HG03432 (cell line): ENCODE results near the gene PCDHGA12.
A peak's percentile ranks its signal among the peaks of the same experiment; 100 is the strongest.
"Not testable (repeated sequence)": the region's sequence is repeated elsewhere in the genome, so short reads cannot be mapped to it uniquely, and the experiment has no call there.

Experiments used
- ATAC-seq: cut with Tn5 transposase; IDR thresholded peaks from one replicate; pipeline ENCODE4 v1.9.1; 2021; ENCODE audit warnings: mild to moderate bottlenecking, moderate library complexity; ENCODE audit not compliant: unreplicated experiment

PCDHGA12 gene

DNA sequence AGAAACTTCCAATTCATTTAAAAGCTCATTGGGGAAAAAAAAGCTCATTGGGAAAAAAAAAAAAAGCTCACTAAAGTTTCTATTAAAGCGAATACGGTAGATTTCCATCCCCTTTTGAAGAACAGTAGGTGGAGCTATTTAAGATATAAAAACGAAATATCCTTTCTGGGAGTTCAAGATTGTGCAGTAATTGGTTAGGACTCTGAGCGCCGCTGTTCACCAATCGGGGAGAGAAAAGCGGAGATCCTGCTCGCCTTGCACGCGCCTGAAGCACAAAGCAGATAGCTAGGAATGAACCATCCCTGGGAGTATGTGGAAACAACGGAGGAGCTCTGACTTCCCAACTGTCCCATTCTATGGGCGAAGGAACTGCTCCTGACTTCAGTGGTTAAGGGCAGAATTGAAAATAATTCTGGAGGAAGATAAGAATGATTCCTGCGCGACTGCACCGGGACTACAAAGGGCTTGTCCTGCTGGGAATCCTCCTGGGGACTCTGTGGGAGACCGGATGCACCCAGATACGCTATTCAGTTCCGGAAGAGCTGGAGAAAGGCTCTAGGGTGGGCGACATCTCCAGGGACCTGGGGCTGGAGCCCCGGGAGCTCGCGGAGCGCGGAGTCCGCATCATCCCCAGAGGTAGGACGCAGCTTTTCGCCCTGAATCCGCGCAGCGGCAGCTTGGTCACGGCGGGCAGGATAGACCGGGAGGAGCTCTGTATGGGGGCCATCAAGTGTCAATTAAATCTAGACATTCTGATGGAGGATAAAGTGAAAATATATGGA, at the start of gene PCDHGA12:
PCDHGA12 (plus strand) TSS at position 176 of the 782 bp plus-strand sequence; CDS start at position 429, 253 bp downstream.
- peak; percentile 85 for ATAC-seq

DNA sequence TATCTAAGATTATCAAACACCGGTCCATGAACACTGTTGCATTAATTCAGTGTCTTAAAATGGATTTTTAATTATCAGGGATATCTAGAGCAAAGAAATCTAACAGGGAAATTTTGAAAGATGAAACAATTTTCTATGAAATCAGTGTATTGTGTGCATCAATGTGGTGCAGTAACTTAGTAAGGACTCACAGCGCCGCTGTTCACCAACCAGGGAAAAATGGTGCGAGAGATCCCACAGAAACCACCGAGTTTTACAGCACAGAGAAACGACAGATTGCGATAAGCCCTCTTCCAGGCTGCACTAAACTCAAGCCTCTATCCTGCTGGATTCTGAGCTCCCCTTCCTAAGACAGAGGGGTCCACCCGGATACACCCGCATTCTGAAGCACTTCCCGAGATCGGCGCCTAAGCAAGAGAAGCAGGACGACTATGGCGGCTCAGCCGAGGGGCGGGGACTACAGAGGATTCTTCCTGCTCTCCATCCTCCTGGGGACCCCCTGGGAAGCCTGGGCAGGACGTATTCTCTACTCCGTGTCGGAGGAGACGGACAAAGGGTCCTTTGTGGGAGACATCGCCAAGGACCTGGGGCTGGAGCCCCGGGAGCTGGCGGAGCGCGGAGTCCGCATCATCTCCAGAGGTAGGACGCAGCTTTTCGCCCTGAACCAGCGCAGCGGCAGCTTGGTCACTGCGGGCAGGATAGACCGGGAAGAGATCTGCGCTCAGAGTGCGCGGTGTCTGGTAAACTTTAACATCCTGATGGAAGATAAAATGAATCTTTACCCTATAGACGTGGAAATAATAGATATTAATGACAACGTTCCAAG, 47.6 kb upstream of the PCDHGA12 start, which contains the start of gene PCDHGA7:
PCDHGA7 (plus strand) TSS at position 274 of the 826 bp plus-strand sequence; CDS start at position 432, 158 bp downstream.
- ATAC-seq = peak; percentile 64

DNA sequence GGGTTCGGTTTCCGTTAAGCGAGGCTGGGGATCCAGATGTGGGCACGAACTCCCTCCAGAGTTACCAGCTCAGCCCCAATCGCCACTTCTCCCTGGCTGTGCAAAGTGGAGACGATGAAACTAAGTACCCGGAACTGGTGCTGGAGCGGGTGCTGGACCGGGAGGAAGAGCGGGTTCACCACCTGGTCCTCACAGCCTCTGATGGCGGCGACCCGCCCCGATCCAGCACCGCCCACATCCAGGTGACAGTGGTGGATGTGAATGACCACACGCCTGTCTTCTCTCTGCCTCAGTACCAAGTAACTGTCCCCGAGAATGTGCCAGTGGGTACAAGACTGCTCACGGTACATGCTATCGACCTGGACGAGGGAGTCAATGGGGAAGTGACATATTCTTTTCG, 47.0 kb upstream of the PCDHGA12 start:
- no peak for ATAC-seq

DNA sequence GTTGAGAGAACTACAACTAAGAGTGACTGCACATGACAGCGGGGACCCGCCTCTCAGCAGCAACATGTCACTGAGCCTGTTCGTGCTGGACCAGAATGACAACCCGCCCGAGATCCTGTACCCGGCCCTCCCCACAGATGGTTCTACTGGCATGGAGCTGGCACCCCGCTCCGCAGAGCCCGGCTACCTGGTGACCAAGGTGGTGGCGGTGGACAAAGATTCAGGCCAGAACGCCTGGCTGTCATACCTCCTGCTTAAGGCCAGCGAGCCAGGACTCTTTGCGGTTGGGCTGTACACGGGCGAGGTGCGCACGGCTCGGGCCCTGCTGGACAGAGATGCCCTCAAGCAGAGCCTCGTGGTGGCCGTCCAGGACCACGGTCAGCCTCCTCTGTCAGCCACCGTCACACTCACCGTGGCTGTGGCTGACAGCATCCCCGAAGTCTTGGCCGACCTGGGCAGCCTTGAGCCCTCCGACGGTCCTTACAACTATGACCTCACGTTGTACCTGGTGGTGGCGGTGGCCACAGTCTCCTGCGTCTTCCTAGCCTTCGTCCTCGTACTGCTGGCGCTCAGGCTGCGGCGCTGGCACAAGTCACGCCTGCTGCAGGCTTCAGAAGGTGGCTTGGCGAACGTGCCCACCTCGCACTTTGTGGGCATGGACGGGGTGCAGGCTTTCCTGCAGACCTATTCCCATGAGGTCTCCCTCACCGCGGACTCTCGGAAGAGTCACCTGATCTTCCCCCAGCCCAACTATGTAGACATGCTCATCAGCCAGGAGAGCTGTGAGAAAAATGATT, 45.6 kb upstream of the PCDHGA12 start:
- no peak for ATAC-seq

DNA sequence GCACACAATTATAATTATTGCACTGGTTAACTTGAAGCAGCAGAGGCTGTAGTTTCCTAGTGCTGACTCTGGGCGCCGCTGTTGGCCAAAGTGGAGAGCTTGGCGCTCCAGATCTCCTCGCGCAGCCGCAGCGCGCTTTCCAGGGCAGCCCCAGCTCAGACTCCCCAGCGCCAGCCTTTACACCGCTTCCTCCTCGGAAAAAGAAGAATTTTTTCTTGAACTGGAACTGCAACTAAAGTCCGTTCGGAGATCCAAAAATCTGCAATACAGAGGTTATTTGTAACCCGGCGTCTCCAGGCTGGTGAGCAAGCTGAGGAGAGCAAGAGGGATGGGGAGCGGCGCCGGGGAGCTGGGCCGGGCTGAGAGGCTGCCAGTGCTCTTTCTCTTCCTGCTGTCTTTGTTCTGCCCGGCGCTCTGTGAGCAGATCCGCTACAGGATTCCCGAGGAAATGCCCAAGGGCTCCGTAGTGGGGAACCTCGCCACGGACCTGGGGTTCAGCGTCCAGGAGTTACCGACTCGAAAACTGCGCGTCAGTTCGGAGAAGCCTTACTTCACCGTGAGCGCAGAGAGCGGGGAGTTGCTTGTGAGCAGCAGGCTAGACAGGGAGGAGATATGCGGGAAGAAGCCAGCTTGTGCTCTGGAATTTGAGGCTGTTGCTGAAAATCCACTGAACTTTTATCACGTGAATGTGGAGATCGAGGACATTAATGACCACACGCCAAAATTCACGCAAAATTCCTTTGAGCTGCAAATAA, 42.6 kb upstream of the PCDHGA12 start, which contains the start of gene PCDHGB4:
PCDHGB4 (plus strand) TSS at position 142 of the 755 bp plus-strand sequence; CDS start at position 329, 187 bp downstream.
- ATAC-seq = peak; percentile 91

DNA sequence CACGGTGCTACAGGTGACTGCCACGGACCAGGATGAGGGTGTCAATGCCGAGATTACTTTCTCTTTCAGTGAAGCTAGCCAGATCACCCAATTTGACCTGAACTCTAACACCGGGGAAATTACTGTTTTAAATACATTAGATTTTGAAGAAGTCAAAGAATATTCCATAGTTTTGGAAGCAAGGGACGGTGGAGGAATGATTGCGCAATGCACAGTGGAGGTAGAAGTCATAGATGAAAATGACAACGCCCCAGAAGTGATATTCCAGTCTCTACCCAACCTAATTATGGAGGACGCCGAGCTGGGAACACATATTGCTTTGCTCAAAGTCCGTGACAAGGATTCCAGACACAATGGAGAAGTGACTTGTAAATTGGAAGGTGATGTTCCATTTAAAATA, 41.6 kb upstream of the PCDHGA12 start:
- no peak for ATAC-seq

DNA sequence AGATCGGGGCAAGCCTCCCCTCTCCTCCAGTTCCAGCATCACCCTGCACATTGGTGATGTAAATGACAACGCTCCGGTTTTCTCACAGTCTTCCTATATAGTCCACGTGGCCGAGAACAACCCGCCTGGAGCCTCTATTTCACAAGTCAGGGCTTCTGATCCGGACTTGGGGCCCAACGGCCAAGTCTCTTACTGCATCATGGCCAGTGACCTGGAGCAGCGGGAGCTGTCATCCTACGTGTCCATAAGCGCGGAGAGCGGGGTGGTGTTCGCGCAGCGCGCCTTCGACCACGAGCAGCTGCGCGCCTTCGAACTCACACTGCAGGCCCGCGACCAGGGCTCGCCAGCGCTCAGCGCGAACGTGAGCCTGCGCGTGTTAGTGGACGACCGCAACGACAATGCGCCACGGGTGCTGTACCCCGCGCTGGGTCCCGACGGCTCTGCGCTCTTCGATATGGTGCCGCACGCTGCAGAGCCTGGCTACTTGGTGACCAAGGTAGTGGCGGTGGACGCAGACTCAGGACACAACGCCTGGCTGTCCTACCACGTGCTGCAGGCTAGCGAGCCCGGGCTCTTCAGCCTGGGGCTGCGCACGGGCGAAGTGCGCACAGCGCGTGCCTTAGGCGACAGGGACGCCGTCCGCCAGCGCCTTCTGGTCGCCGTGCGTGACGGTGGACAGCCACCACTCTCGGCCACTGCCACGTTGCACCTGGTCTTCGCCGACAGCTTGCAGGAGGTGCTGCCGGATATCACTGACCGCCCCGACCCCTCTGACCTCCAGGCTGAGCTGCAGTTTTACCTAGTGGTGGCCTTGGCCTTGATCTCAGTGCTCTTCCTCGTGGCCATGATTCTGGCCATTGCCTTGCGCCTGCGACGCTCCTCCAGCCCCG, 40.9 kb upstream of the PCDHGA12 start:
- ATAC-seq = no peak

DNA sequence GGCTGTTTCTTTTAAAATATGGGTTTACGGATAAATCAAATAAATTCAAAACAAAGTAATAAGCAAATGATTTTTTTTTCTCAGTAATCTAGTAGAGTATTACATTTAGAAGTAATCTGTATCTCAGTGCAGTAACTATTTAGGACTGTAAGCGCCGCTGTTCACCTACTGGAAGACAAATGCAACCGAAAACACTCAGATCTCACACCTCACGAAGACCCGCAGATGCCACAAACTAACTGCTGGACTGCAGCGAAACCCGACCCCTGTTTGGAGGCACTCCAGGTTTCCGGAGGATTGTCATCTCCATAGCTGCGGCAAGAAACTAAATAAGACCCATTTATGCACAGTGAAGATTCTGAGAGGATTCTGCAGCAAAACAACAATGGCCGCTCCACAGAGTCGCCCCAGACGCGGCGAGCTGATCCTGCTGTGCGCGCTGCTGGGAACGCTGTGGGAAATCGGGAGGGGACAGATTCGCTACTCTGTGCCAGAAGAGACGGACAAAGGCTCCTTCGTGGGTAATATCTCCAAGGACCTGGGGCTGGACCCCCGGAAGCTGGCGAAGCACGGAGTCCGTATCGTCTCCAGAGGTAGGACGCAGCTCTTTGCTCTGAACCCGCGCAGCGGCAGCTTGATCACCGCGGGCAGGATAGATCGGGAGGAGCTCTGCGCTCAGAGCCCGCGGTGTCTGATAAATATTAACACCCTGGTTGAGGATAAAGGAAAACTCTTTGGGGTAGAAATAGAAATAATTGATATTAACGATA, 37.7 kb upstream of the PCDHGA12 start, which contains the start of gene PCDHGA8:
PCDHGA8 (plus strand) TSS at position 205 of the 770 bp plus-strand sequence; CDS start at position 386, 181 bp downstream.
- no peak for ATAC-seq

DNA sequence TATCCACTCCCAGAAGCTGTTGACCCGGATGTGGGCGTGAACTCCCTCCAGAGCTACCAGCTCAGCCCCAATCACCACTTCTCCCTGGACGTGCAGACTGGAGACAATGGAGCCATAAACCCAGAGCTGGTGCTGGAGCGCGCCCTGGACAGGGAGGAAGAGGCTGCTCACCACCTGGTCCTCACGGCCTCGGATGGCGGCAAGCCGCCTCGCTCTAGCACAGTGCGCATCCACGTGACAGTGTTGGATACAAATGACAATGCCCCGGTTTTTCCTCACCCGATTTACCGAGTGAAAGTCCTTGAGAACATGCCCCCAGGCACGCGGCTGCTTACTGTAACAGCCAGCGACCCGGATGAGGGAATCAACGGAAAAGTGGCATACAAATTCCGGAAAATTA, 37.0 kb upstream of the PCDHGA12 start:
- ATAC-seq = no peak

DNA sequence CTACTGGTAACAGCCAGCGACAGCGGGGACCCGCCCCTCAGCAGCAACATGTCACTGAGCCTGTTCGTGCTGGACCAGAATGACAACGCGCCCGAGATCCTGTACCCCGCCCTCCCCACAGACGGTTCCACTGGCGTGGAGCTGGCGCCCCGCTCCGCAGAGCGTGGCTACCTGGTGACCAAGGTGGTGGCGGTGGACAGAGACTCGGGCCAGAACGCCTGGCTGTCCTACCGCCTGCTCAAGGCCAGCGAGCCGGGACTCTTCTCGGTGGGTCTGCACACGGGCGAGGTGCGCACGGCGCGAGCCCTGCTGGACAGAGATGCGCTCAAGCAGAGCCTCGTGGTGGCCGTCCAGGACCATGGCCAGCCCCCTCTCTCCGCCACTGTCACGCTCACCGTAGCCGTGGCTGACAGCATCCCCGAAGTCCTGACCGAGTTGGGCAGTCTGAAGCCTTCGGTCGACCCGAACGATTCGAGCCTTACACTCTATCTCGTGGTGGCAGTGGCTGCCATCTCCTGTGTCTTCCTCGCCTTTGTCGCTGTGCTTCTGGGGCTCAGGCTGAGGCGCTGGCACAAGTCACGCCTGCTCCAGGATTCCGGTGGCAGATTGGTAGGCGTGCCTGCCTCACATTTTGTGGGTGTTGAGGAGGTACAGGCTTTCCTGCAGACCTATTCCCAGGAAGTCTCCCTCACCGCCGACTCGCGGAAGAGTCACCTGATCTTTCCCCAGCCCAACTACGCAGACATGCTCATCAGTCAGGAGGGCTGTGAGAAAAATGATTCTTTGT, 35.7 kb upstream of the PCDHGA12 start:
- not testable (repeated sequence) for ATAC-seq

DNA sequence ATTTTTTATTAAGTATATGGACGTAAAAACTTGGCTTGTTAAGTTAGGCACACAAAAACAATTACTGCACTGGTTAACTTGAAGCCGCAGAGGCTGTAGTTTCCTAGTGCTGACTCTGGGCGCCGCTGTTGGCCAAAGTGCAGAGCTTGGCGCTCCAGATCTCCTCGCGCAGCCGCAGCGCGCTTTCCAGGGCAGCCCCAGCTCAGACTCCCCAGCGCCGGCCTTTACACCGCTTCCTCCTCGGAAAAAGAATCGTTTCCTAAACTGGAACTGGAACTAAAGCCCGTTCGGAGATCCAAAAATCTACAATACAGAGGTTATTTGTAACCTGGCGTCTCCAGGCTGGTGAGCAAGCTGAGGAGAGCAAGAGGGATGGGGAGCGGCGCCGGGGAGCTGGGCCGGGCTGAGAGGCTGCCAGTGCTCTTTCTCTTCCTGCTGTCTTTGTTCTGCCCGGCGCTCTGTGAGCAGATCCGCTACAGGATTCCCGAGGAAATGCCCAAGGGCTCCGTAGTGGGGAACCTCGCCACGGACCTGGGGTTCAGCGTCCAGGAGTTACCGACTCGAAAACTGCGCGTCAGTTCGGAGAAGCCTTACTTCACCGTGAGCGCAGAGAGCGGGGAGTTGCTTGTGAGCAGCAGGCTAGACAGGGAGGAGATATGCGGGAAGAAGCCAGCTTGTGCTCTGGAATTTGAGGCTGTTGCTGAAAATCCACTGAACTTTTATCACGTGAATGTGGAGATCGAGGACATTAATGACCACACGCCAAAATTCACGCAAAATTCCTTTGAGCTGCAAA, 32.4 kb upstream of the PCDHGA12 start, which contains the start of gene PCDHGB5:
PCDHGB5 (plus strand) TSS at position 192 of the 796 bp plus-strand sequence; CDS start at position 373, 181 bp downstream.
- peak; percentile 99 for ATAC-seq

DNA sequence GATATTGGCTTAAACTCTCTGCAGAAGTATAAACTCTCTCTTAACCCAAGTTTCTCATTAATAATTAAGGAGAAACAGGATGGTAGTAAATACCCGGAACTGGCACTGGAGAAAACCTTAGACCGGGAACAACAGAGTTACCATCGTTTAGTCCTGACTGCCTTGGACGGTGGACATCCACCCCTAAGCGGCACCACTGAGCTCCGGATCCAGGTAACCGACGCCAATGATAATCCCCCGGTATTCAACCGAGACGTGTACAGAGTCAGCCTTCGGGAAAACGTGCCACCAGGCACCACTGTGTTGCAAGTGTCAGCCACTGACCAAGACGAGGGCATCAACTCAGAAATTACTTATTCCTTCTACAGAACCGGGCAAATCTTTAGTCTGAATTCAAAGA, 31.7 kb upstream of the PCDHGA12 start:
- ATAC-seq = no peak

DNA sequence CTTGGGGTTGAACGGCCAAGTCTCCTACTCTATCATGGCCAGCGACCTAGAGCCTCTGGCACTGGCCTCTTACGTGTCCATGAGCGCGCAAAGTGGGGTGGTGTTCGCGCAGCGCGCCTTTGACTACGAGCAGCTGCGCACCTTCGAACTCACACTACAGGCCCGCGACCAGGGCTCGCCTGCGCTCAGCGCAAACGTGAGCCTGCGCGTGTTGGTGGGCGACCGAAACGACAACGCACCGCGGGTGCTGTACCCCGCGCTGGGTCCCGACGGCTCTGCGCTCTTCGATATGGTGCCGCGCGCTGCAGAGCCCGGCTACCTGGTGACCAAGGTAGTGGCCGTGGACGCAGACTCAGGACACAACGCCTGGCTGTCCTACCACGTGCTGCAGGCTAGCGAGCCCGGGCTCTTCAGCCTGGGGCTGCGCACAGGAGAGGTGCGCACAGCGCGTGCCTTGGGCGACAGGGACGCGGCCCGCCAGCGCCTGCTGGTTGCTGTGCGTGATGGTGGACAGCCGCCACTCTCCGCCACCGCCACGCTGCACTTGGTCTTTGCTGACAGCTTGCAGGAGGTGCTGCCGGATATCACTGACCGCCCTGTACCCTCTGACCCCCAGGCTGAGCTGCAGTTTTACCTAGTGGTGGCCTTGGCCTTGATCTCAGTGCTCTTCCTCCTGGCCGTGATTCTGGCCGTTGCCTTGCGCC, 30.6 kb upstream of the PCDHGA12 start:
- ATAC-seq = no peak

DNA sequence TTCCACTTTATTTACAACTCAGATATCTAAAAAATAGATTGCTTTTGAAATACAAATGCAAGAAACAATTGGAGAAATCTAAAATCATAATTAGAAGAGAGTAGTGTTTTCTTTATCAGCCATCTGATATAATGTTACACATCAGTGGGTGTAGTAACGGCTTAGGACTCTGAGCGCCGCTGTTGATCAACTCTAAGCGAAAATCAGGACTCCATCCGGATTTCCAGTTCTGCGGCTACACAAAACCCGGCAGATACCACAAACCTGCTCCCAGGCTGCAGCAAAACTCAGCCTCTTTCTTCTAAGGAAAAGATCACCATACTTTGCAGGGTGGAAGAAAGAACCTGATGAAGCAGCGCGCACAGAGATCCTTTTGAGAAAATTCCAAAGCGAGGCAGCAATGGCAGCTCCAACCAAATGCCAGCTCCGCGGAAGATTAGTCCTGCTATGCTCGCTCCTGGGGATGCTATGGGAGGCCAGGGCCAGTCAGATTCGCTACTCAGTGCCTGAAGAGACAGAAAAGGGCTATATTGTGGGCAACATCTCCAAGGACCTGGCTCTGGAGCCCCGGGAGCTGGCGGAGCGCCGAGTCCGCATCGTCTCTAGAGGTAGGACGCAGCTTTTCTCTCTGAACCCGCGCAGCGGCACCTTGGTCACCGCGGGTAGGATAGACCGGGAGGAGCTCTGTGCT, 27.6 kb upstream of the PCDHGA12 start, which contains the start of gene PCDHGA9:
PCDHGA9 (plus strand) TSS at position 226 of the 691 bp plus-strand sequence; CDS start at position 401, 175 bp downstream.
- ATAC-seq = peak; percentile 43

DNA sequence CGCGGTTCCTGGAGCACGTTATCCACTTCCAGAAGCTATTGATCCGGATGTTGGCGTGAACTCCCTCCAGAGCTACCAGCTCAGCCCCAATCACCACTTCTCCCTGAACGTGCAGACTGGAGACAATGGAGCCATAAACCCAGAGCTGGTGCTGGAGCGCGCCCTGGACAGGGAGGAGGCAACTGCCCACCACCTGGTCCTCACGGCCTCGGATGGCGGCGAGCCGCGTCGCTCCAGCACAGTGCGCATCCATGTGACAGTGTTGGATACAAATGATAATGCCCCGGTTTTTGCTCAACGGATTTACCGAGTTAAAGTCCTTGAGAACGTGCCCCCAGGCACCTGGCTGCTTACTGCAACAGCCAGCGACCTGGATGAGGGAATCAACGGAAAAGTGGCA, 26.9 kb upstream of the PCDHGA12 start:
- ATAC-seq = no peak
